A673 (cell line): ENCODE data around the gene IRF2.

ENCODE experiments used
- CTCF ChIP-seq: fragments of 300-800, 200-600 bp; sonication (generic); conservative IDR thresholded peaks from 2 replicates; pipeline ENCODE4 v1.5.1; 2017; ENCODE audit warnings: low read depth, mild to moderate bottlenecking, antibody characterized with exemption, low read length, moderate library complexity, mixed read lengths
- EZH2 ChIP-seq: fragments of 200-600 bp; sonication (generic); IDR thresholded peaks from 2 replicates; pipeline ENCODE4 v1.6.1; 2017; ENCODE audit warnings: borderline replicate concordance, low read depth, mild to moderate bottlenecking, mixed read lengths, antibody characterized with exemption, low read length; ENCODE audit not compliant: poor library complexity, severe bottlenecking

DNA sequence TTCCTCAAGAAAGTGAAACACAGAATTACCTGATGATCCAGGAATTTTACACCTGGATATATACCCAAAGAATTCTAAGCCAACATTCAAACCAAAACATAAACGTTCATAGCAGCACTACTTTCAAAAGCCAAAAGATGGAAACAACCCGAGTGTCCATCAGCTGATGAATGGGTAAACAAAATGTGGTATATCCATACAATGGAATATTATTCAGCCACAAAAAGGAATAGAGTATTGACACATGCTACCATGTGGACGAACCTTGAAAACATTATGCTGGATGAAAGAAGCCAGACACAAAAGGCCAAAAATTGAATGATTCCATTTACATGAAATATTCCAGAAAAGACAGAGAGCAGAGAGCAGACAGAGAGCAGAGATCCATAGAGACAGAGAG is 52.0 kb downstream of the IRF2 start:
- TF ChIP-seq EZH2 (no peak), CTCF (no peak)
